ENCODE data around the gene LRP2. TPM values are rescaled to one million over a fixed set of nuclear protein-coding genes. Genes with fewer than 3 reads are reported as not detected.

LRP2 gene
- total and polyA plus RNA-seq, 2 of the 4 experiments (the other 2 are of a cell fraction): not detected

GRCh38 chr2:169158874-169159273 lies 203.5 kb downstream of the LRP2 start:
- Histone ChIP-seq H4K8ac (ENCODE audit: low read depth in 2 of 2, low read length in 2 of 2) (no peak overlapping the region), H3K9me1 (ENCODE audit: insufficient read depth, low read length) (no peaks in the 10 kb centered on the region), H2AK5ac (ENCODE audit: low read depth, low read length) (no peak overlapping the region), H3K14ac (replicated peaks; ENCODE audit: low read depth, low read length) (no peak overlapping the region), H3K27me3 (ENCODE audit: control insufficient read depth, insufficient read depth, low read length) (no peaks in the 10 kb centered on the region), H2AK9ac (replicated peaks; ENCODE audit: low read depth, low read length, poor library complexity) (no peak overlapping the region), H2BK5ac (ENCODE audit: low read depth, low read length, poor library complexity, severe bottlenecking) (no peak overlapping the region), H3K79me1 (ENCODE audit: low read depth in 1 of 2, low read length in 2 of 2) (no peaks in the 10 kb centered on the region), H2BK15ac (ENCODE audit: low read depth, low read length) (no peak overlapping the region), H2BK120ac (ENCODE audit: low read depth, low read length) (no peak overlapping the region), H3K9ac (ENCODE audit: low read depth, low read length) (no peak overlapping the region), H3K56ac (ENCODE audit: extremely low read depth, insufficient read depth, low read length) (no peak overlapping the region), H3K4me2 (ENCODE audit: low read depth, low read length) (no peak overlapping the region), H3K4ac (ENCODE audit: low read depth, low read length) (no peak overlapping the region), H3K4me1 (ENCODE audit: control insufficient read depth, insufficient read depth, low read length) (no peaks in the 10 kb centered on the region), H3K9me3 (ENCODE audit: control insufficient read depth, insufficient read depth, low read length) (no peaks in the 10 kb centered on the region), H3K23ac (ENCODE audit: low read depth, low read length) (no peak overlapping the region), H3K27ac (ENCODE audit: insufficient read depth, low read length) (no peak overlapping the region), H4K5ac (ENCODE audit: low read depth, low read length) (no peak overlapping the region), H2BK20ac (ENCODE audit: low read depth, low read length) (no peak overlapping the region), H3K36me3 (ENCODE audit: control insufficient read depth, insufficient read depth, low read length) (no peaks in the 10 kb centered on the region), H3K18ac (ENCODE audit: low read depth, low read length) (no peak overlapping the region), H2AFZ (replicated peaks; ENCODE audit: low read length, poor library complexity) (no peak overlapping the region), H3K4me3 (ENCODE audit: insufficient read depth, low read depth, low read length) (no peak overlapping the region), H4K20me1 (ENCODE audit: insufficient read depth, low read length) (no peaks in the 10 kb centered on the region), H4K91ac (ENCODE audit: insufficient read depth, low read depth, low read length) (no peak overlapping the region)
- no CpG with 5 or more reads among the region's 1 CpG for WGBS, 2 experiments (ENCODE audit: extremely low coverage in 2 of 2, insufficient read length in 1 of 2)
- DNase-seq (no peak), ATAC-seq (ENCODE audit: low read depth) (no peak)
- in situ Hi-C loops (cut with MboI; ENCODE audit: low sequenced_read_pairs) (no loop called here), dilution Hi-C loops (cut with HindIII; ENCODE audit: low sequenced_read_pairs, unreplicated experiment) (no loop called here), intact Hi-C loops (cut with micrococcal nuclease) (no loop called here)
- CTCF ChIA-PET: no interaction called here
- POLR2A ChIA-PET (ENCODE audit: unreplicated experiment): no interaction called here
- TF ChIP-seq CEBPB (IDR thresholded peaks at IDR 0.05; ENCODE audit: low read depth, low read length) (no peak), RCOR1 (IDR thresholded peaks at IDR 0.05; ENCODE audit: insufficient replicate concordance, low read length) (no peak), NFE2L2 (IDR thresholded peaks at IDR 0.05; ENCODE audit: low read depth, low read length) (no peak), BHLHE40 (IDR thresholded peaks at IDR 0.05; ENCODE audit: low read depth, low read length) (no peak), RFX5 (IDR thresholded peaks at IDR 0.05; ENCODE audit: low read depth, low read length) (no peak), POLR2A (IDR thresholded peaks at IDR 0.05; ENCODE audit: low read depth, low read length) (no peak), SMC3 (IDR thresholded peaks at IDR 0.05; ENCODE audit: low read depth, low read length) (no peak)
- BruUV-seq (replicated peaks): no TSS peak
